Esophagus muscularis mucosa (tissue), 3 donors: ENCODE measurements around the gene FAM209B.

Experiments used
- CTCF ChIP-seq, 3 experiments: fragments of 200-600 bp in 2 of 3; fragments of 450-650 bp in 1 of 3; sonication (generic) in 2 of 3; IDR thresholded peaks; one replicate each; pipeline ENCODE4 v1.5.1; 2017 to 2019; ENCODE audit warnings: antibody characterized with exemption in 3 of 3, mild to moderate bottlenecking in 2 of 3, moderate library complexity in 1 of 3
- POLR2A ChIP-seq: fragments of 450-650 bp; IDR thresholded peaks from one replicate; pipeline ENCODE4 v1.6.1; 2017; ENCODE audit warnings: antibody characterized with exemption, moderate library complexity, mild to moderate bottlenecking, low read depth

- TF ChIP-seq POLR2A (no peak), CTCF (IDR thresholded peaks at IDR 0.05) (no peak)
Measured at GRCh38 chr20:56483970-56484369, 49.1 kb upstream of the FAM209B start.
